Measurements from ENCODE around the gene MAP2K7.

The MAP2K7 gene

DNA sequence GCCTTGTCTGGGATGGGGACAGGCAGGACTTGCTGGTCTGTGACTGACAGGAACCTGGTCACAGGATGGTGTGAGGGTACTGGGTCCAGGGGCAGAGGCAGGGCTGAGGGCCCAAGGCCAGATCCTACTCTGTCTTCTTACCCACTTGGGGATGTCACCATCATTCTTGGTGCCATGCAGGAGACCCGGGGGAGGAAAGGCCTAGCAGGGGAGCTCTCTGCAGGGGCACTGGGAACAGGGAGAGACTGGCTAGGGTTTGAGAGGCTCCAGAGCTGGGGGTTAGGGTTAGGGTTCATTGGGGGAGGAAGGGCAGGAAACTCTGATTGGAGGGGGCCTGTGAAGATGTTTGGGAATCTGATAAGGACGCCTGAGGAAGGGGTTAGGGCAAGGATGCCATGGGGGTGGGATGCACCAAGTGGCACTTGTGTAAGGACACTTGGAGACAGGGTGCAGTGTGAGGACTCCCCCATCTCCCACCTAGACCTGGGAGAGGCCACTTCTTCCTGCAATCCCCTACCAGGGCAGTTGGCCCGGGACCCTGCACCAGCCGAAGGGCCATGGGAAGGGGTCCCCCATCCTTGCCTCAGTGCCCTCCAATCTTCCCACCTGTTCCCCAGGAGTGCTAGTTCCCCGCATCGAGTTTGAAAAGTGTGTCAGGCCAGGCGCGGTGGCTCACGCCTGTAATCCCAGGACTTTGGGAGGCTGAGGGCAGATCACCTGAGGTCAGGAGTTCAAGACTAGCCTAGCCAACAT lies 36.4 kb upstream of the MAP2K7 start:
- DNase-seq, result no peak

DNA sequence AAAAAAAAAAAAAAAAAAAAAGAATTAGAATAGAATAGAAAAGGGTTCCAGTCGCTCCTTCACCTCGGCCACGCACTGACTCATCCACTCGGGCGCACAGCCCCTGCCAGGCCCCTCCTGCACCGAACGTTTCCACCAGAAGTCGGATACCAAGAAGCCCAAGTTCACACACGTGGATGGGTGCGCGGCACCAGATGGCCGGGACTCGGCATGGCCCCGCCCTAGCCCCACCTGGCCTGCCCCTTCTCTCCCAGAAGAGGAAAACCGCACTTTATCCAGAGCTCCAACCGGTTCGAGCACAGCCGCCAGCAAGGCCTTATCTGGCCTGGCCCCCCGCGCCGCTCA lies 35.4 kb upstream of the MAP2K7 start:
- DNase-seq, result no peak

DNA sequence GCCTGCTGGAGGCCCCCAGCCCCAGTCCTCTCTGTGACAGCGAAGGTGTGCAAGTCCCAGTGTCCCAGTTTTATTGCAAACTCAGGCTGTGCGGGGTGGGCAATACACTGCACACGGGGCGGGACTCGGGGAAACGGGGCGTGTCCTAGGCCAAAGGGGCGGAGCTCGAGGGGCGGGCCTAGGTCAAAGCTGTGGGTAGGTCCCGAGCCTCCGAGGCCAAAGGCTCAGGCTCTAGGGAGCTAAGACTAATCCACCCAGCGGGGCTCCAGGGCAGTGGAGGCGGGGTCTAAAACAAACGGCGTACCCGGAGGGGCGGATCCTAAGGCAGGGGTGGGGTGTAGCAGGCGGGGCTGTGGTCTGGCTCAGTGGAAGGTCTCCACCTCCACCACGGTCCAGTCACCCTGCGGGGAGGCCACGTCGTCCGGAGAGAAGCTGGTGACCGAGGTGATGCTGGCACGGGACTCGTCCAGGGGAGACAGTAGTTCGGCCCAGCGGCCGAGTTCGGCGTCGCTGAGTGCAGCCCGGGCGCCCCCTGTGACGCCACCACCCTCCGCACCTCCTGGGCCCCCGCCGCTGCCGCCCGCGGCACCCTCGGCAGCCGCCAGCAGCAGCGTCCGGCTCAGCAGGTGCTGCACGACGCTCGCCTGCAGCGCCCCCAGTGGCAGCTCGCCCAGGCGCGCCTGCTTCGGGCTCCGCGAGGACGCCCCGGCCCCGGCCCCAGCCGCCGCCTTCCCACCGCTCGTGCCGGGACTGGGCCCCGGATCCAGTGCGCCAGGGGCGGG lies 34.8 kb upstream of the MAP2K7 start:
- DNase-seq, result no peak

DNA sequence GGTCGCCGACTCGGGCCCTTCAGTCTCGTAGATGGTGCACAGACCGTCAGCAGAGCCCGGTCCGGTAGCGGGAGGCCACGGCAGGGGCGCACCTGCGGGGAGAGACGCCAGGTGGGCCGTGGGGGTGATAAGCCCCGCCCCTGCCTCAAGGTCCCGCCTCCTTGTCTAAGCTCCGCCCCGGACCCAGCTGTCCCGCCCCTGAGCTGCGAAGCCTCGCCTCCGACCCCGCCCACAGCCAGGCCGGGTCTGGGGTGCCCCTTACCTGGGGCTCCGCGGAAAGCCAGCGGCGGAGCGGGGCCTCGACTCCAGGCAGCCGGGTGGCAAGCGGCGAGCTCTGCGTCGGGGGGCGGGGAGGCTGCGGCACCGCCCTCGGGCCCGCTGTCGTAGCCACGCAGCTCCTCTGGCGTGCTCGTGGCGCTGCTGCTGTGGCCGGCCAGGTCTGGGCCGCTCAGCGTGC lies 34.2 kb upstream of the MAP2K7 start:
- DNase-seq, result no peak

DNA sequence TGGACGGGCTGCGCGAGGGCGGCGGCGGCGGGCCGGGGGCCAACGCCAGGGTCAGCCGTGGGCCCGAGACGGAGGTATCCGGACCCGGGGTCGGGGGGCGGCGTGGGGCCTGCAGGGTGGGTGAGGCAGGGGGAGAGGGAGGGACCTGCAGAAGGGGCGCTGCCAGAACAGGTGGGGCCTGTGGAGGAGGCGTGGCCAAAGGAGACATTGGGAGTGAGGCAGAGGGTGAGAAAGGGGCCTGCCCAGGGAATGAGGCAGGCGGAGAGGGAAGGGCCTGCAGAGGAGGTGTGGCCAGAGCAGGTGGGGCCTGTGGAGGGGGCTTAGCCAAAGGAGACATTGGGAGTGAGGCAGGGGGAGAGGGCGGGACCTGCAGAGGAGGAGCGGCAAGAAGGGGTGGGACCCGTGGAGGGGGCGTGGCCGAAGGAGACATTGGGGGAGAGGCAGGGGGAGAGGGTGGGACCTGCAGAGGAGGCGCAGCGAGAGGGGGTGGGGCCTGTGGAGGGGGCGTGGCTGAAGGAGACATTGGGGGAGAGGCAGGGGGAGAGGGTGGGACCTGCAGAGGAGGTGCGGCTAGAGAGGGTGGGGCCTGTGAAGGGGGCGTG lies 33.7 kb upstream of the MAP2K7 start:
- DNase-seq, result no peak

DNA sequence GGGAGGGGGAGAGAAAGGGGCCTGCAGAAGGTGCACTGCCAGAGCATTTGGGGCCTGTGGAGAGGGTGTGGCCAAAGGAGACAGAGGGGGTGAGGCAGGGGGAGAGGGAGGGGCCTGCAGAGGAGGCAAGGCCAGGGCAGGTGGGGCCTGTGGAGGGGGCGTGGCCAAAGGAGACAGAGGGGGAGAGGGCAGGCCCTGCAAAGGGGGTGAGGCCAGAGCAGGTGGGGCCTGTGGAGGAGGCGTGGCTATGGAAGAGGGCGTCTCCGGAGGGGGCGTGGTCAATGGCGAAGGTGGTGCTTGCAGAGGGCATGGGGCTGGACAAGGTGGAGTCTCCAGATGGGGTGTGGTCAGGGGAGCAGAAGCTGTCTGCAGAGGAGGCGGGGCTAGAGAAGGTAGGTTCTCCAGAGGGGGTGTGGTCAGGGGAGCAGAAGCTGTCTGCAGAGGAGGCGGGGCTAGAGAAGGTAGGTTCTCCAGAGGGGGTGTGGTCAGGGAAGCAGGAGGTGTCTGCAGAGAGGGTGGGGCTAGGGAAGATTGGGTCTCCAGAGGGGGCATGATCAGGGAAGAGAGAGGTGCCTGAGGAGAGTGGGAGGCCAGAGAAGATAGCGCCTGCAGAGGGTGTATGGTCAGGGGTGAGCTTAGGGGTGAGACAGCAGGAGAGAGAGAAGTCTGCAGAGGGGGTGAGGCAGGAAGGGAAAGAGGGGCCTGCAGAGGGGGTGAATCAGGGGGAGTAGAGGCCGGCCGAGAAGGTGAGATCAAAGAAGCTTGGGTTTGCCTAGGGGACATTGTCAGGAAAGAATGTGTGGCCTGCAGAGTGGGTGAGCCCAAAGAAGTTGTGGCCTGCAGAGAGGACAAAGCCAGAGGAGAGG lies 32.9 kb upstream of the MAP2K7 start:
- no peak for DNase-seq

DNA sequence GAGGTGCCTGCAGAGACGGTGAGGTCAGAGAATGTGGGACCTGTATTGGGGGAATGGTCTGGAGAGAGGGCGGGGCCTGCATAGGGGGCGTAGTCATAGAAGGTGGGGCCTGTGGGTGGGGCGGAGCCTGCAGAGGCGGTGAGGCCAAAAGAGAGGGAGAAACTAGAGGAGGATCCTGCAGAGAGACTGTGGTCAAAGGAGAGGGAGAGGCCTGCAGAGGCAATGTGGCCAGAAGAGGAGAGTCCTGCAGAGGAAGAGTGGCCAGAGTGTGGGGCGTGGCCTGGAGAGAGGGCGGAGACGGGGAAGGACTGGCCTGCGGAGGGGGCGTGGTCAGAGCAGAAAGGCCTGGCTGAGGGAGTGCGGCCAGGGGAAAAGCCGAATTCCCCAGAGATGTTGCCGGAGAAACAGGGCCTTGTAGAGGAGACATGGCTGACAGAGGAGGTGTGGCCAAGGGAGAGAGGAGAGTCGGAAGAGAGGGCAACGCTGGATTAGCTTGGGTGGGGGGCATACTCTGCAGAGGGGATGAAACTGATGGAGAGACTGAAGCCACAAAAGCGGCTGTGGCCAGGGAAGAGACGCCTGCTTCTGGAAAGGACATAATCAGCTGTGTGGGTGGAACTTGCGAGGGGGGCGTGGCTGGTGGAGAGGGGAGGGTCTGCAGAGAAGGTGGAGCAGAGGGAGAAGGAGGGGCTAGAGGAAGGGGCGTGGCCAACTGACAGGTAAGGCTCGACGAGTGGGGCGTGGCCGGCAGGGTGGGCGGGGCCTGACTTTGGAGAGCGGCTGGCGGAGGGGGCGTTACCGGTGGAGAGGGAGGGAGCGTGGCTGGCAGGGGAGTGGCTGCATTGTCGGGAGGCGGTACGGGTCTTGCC lies 32.0 kb upstream of the MAP2K7 start:
- peak; percentile 60 for DNase-seq

DNA sequence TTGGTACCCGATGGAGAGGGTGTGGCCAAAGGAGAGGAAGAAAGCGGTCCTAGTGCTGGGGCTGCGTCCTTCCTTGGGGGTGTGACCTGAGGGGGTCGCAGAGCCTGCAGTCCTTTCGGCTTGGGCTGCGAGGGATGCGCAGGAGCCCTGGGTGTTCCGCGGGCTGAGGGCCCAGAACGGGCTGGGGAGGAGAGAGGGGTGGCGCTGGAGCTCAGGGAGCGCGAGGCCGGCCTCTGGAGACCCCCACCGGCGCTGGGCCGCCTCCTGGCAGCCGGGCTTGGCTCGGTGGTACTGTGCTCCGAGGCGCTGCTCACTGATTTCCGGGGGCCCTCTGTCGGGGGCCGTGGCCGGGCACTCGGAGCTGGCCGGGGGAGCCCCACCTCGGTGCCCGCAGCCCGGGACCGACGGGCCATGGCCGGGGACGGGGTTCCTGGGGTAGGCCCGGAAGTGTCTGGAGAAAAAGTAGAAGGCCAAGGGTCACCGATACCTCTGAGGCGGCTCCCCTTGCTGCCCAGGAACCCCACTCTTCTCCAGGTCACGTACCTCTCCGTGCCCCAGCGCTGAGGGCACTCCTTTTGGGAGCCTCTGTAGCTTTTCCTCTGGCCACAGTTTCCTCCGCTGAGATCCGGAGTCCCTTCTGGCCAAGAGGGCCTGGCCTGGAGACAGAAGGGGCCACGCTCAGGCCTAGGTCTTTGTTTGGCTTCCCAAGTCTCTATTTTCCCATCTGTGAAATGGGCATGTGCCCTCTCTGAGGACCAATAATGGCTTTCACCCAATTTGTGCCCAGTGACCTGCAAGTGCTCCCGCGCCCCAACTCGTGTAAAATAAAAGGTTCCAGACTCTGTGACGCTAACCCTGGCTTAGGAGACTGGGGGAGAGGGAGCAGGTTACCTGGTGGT lies 31.1 kb upstream of the MAP2K7 start:
- no peak for DNase-seq

DNA sequence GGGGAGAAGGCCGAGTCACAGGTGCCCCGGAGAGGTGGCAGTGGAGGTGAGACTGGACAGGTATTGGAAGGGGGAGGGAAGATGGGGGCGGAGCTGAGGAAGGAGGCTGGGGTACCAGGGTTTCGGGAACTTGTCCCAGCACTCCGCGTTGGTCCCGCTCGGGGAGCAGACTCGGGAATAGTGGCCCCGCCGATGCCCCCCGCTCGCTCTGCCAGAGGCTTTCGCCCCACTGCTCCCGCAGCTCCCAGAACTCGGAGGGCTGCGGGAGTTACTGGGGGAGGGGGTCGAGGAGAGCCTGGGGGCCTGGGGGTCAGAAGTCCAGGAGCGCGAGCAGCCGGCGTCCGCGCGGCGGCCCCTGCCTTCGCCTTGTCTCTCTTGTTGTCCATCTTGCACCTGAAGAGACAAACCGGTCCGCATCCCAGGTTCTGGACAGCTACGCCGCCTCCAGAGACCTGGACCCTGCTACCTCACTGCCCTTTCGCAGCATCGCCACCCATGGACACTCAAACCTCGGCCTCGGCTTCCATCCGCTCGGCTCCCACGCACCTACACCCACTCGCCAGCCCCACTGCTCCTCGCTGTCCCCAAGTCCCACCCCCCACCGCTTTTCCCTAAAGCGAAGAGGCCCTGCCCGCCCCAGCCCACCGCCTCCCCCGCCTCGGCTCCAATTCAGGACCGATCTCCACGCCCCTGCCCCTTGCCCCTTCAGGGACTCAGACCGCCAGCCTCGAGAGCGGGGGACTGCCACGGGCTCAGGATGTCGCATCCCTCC lies 30.2 kb upstream of the MAP2K7 start:
- DNase-seq, result no peak

DNA sequence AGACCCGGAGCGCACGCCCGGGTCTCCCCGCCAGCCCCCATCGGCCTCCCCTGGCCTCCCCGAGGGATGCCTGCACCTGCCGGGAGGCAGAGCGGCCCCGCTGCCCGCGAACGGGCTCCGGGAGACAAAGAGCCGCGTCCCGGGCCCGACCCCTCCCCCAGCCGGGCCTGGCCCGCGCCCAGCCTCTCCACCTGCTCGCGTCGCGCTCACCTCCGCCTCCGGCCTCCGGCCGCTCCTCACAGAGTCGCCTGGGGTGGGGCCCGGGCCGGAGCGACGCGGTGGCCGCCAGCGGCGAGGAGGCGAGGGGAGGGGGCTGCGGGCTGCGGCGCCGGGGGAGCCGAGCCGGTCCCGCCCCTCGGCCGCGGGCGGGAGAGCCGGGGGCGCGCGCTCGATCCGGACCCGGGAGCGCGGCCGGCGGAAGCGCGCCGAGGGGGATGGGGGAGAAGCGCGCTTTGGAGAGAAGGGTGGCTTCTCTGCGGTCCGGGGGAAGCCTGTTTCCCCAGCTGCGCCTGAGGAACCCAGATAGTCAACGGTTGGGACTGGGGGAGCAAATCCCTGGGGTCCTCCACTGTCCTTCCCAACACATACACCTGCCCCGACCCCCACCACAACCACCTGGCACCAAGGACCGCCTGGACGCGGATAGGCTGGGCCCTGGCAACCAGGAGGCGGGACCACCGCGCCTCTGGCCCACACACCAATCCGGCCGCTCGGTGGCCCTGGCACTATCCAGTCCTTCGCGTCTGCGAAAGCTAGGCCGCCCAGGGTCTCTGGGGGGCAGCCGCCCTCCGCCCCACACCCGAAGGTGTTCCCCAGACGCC lies 29.4 kb upstream of the MAP2K7 start, which contains the start of gene PRR36:
PRR36 (minus strand) TSS at position 315 of the 821 bp plus-strand sequence. CDS start 701 bp downstream, outside the sequence.
- DNase-seq, result no peak

DNA sequence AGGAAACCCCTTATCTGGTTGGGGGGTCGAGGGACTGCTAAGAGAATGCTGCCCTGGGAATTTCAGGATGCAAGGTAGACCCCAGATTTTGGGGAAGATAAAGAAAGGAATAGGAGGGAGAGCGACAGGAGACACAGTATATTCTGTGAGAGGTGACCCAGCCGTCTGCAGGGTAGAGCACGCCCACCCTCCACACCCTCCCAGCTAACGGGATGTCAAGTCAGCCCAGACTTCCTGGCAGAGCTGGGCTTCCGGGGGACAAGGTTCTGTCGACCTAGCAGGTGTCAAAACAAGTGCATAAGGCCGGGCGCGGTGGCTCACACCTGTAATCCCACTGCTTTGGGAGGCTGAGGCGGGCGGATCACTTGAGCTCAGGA lies 28.8 kb upstream of the MAP2K7 start:
- no peak for DNase-seq

DNA sequence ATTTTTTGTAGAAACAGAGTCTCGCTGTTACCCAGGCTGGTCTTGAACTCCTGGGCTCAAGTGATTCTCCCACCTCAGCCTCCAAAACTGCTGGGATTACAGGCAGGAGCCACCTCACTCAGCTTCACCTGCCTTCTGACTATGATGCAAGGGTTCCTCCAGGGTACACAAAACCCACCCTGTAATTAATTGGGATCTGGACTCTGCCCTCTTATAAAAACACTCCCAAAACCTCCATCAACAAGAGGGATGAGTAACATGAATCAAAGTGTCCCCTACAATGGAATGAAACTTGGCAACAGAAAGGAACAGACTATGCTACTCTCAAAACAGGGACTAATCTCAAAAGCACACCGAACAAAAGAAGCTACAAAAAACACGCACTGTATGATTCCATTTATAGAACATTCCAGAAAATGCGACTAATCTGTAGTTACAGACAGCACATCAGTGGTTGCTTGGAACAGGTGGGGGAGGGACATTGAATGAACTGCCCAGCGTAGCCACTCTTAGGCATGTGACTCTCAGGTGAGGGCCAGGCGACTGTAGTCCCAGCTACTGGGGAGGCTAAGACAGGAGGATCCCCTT lies 26.3 kb upstream of the MAP2K7 start:
- no peak for DNase-seq

DNA sequence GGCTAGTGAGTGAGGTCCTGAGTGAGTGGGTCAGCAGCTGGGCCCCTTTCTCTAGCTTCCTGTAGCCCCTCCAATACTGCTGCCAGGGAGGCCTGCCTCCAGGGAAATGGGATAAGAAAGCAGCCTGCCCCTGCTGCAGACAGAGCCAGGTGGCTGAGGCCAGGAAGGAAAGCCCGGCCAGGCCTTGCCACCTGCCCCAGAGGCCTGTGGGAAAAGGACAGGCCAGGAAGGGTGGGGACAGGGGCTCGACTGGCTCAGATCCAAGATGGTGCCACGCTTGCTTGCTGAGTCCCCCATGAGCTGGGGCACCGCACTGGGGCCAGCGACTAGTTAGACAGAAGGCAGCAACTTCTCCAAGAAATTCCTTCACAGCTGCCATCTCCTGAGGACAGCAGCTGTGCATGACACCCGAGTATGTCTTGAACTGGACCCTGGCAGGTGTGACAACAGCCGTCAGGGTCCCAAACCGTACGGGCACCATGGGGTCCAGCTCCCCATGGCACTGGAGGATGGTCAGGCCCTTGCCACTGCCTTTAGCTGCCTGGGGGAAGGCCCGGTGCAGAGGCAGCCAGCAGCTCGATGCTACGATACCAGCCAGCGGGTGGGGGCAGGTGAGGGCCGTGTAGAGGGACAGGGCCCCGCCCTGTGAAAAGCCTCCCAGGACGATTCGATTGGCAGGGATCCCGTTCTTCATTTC lies 24.4 kb upstream of the MAP2K7 start:
- no peak for DNase-seq

DNA sequence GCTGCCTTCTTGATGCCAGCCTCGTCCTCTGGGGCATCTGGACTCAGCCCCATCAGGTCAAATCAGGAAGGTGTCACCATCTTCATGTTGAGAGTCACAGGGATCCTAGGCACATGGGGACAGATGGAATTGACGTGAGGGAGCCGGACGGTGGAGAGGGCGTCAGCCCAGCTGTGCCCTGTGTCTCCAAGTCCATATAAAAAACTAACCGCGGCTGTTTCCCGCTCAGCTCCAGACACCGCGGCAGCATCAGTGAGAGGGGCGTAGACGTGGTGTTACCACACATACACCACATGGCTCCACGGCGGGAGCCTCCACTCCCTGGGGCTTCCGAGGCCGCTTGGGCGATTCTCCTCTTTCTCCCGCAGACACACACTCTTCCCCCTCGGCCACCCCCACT lies 23.8 kb upstream of the MAP2K7 start:
- no peak for DNase-seq

DNA sequence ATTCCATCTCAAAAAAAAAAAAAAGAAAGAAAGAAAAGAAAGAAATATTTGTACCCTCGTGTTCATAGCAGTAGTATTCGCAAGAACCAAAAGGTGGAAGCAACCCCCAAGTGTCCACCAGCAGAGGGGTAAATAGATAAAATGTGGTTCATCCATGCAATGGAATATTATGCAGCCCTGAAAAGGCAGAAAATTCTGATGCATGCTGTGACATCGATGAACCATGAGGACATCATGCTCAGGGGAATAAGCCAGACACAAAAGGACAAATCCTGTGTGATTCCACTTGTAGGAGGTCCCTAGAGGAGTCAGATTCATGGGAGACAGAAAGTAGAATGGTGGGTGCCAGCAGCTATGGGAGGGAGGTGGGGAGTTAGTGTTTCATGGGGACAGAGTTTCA lies 21.8 kb upstream of the MAP2K7 start:
- no peak for DNase-seq

DNA sequence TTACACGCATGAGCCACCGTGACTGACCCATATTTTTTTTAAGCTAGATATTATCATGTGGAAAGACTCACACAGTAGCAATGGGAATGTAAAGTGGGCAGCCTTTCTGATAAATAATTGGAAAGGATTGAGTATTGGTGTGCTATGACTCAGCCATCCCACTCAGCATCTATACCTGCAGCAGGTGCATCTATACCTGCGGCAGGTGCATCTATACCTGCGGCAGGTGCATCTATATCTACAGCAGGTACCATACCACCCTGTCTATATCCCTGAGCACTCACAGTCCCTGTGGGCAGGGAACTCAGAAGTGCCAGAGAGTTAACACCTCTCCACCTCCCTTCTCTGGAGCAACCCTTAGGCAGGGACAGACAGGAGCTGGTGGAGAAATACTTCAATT lies 20.6 kb upstream of the MAP2K7 start:
- DNase-seq, result no peak

DNA sequence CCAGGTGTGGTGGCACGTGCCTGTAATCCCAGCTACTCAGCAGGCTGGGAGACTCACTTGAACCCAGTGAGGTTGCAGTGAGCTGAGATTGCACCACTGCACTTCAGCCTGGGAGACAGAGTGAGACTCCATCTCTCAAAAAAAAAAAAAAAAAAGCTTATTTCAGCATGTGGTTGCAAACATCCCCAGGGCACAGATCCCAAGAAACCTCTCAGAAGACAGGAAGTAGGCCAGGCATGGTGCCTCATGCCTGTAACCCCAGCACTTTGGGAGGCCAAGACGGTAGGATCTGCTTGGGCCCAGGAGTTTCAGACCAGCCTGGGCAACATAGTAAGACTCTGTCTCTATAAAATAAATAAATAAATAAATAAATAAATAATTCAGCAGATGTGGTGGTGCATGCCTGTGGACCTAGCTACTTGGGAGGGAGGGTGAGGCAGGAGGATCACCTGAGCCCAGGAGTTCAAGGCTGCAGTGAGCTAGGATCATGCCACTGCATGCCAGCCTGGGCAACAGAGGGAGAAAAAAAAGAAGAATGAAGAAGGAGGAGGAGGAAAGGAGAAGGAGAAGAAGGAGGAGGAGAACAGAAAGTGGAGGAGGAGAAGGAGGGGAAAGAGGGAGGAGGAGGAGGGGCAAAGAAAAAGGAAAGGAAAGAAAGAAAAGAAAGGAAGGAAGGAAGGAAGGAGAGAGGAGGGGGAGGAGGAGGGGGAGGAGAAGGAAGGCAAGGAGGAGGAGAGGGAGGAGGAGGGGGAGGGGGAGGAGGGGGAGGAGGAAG lies 19.7 kb upstream of the MAP2K7 start:
- no peak for DNase-seq
